ENCODE results near the gene ST6GALNAC3. TPM values are rescaled to one million over a fixed set of nuclear protein-coding genes. Genes with fewer than 3 reads are reported as not detected.

The ST6GALNAC3 gene
- polyA plus RNA-seq, 2 of the 4 experiments (the other 2 are of a cell fraction) = 1.1 to 1.2 TPM

DNA sequence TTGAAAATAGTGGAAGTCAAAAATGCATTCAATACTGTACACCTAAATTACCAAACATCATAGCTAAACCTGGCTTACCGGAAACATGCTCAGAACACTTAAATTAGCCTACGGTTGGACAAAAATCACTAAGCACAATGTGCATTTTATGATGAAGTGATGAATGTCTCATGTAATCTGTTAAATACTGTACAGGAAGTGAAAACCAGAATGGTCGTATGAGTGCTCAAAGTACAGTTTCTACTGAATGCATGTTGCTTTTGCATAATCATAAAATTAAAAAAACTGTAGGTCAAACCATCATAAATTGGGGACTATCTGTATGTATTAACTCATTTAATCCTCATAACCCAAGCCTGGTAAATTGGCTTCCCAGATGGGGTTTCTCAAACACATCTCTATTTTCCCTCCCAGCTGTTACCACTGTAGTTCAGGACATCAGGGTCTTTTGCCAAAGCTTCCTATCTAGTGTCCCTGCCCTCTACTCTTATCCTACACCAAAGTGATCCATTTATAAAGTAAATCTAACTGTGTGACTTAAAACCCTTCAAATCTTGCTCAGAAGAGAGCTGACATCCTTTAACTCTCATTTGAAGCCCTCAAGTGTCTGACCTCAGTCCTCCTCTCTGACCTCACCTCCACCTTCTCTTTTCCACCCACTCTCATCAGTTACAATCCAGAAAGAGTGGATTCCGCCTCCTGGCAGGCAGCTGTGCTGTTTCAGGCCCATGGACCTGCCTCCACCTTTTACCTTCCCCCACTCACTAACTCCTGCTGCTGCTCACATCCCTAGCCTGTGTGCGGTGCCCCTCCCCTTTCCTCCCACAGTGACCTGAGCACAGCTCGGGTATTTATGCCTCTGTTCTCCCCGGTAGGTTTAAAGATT lies 436.4 kb downstream of the ST6GALNAC3 start:
- no peaks in the 10 kb centered on the region for H3K9me3 ChIP-seq
- ChIA-PET CTCF (interaction anchor here (1.3 kb wide), 1 partner anchor 14 kb away, joined by 3 read pairs; no protein-coding TSS in a partner anchor), POLR2A (no interaction called here)
- FAIRE-seq = no peak
- TF ChIP-seq CHD2 (IDR thresholded peaks at IDR 0.05; ENCODE audit: low read length, partially characterized antibody) (no peak), HOXB13 (CRISPR knock-in tag; IDR thresholded peaks at IDR 0.05; ENCODE audit: low read depth) (no peak), SMC3 (IDR thresholded peaks at IDR 0.05) (no peak), RARB (CRISPR knock-in tag; IDR thresholded peaks at IDR 0.05) (no peak), JUN (IDR thresholded peaks at IDR 0.05) (no peak)
- TF ChIP-seq, protein P1, sequence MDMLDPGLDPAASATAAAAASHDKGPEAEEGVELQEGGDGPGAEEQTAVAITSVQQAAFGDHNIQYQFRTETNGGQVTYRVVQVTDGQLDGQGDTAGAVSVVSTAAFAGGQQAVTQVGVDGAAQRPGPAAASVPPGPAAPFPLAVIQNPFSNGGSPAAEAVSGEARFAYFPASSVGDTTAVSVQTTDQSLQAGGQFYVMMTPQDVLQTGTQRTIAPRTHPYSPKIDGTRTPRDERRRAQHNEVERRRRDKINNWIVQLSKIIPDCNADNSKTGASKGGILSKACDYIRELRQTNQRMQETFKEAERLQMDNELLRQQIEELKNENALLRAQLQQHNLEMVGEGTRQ (IDR thresholded peaks at IDR 0.05) = no peak
- TF ChIP-seq, protein P2, sequence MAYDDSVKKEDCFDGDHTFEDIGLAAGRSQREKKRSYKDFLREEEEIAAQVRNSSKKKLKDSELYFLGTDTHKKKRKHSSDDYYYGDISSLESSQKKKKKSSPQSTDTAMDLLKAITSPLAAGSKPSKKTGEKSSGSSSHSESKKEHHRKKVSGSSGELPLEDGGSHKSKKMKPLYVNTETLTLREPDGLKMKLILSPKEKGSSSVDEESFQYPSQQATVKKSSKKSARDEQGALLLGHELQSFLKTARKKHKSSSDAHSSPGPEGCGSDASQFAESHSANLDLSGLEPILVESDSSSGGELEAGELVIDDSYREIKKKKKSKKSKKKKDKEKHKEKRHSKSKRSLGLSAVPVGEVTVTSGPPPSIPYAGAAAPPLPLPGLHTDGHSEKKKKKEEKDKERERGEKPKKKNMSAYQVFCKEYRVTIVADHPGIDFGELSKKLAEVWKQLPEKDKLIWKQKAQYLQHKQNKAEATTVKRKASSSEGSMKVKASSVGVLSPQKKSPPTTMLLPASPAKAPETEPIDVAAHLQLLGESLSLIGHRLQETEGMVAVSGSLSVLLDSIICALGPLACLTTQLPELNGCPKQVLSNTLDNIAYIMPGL (CRISPR knock-in tag; IDR thresholded peaks at IDR 0.05; ENCODE audit: borderline replicate concordance) = no peak
- H3K27ac ChIP-seq = no peak overlapping the region
- H3K4me1 ChIP-seq = no peaks in the 10 kb centered on the region
- no peak for DNase-seq (ENCODE audit: low read depth in 1 of 2, low spot score in 1 of 2)
- WGBS (ENCODE audit: missing lambda C conversion rate) = 44% methylated on average over 7 of the region's 7 CpGs
- no peak for ATAC-seq
- no peak overlapping the region for H3K4me3 ChIP-seq
- H3K4me2 ChIP-seq = no peak overlapping the region

DNA sequence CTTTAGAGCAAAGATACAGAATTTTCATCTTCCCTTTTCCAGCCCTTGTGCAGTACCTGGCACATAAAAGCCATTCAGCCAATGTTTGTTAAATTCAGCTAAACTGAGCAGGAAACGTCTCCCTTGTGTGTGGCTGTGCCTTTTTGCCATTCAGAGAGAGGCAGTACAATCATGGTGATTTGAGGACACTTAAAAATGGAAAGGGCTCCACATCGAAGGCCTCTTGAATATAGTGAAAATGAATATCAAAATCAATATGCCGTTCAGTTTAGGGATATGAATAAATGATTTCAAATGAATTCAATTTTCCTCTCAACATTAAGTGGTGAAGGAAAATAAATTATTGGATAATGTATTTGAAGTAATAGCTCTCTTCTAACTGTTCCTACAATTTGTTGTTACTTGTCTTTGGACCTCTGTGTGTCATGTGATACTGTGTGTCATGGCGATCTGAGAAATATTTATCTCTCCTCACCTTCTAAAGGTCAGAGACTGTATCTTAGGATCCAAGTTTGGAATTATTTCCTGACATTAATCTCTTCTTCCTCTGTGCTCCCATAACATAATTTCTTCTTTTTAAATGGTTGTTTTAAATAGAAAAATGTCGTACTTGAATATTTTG lies 437.1 kb downstream of the ST6GALNAC3 start:
- Histone ChIP-seq H3K4me2 (no peak overlapping the region), H3K27ac (no peak overlapping the region), H3K4me1 (no peaks in the 10 kb centered on the region), H3K9me3 (no peaks in the 10 kb centered on the region), H3K4me3 (no peak overlapping the region)
- ATAC-seq = no peak
- ChIA-PET POLR2A (no interaction called here), CTCF (no interaction called here)
- FAIRE-seq = no peak
- DNase-seq (ENCODE audit: low read depth in 1 of 2, low spot score in 1 of 2) = no peak
- 7% methylated on average over 5 of the region's 5 CpGs for WGBS (ENCODE audit: missing lambda C conversion rate)
- TF ChIP-seq RARB (CRISPR knock-in tag; IDR thresholded peaks at IDR 0.05) (no peak), POLR2A (IDR thresholded peaks at IDR 0.05; ENCODE audit: low read length) (no peak), NPAS2 (CRISPR knock-in tag; IDR thresholded peaks at IDR 0.05; ENCODE audit: borderline replicate concordance) (no peak), FOSB (CRISPR knock-in tag; IDR thresholded peaks at IDR 0.05) (no peak), CEBPB (IDR thresholded peaks at IDR 0.05) (no peak), MYC (IDR thresholded peaks at IDR 0.05; ENCODE audit: borderline replicate concordance, low read length) (no peak), CHD2 (IDR thresholded peaks at IDR 0.05; ENCODE audit: low read length, partially characterized antibody) (no peak), NR3C1 (IDR thresholded peaks at IDR 0.05) (no peak)
- TF ChIP-seq, protein P3, sequence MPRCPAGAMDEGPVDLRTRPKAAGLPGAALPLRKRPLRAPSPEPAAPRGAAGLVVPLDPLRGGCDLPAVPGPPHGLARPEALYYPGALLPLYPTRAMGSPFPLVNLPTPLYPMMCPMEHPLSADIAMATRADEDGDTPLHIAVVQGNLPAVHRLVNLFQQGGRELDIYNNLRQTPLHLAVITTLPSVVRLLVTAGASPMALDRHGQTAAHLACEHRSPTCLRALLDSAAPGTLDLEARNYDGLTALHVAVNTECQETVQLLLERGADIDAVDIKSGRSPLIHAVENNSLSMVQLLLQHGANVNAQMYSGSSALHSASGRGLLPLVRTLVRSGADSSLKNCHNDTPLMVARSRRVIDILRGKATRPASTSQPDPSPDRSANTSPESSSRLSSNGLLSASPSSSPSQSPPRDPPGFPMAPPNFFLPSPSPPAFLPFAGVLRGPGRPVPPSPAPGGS (IDR thresholded peaks at IDR 0.05) = no peak
- TF ChIP-seq, protein P4, sequence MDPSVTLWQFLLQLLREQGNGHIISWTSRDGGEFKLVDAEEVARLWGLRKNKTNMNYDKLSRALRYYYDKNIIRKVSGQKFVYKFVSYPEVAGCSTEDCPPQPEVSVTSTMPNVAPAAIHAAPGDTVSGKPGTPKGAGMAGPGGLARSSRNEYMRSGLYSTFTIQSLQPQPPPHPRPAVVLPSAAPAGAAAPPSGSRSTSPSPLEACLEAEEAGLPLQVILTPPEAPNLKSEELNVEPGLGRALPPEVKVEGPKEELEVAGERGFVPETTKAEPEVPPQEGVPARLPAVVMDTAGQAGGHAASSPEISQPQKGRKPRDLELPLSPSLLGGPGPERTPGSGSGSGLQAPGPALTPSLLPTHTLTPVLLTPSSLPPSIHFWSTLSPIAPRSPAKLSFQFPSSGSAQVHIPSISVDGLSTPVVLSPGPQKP (IDR thresholded peaks at IDR 0.05; ENCODE audit: low read depth, low read length) = no peak
- TF ChIP-seq, protein P5, sequence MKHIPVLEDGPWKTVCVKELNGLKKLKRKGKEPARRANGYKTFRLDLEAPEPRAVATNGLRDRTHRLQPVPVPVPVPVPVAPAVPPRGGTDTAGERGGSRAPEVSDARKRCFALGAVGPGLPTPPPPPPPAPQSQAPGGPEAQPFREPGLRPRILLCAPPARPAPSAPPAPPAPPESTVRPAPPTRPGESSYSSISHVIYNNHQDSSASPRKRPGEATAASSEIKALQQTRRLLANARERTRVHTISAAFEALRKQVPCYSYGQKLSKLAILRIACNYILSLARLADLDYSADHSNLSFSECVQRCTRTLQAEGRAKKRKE (CRISPR knock-in tag; IDR thresholded peaks at IDR 0.05; ENCODE audit: low read depth) = no peak

Measured in A549 (cell line).